Activated CD4-positive, alpha-beta memory T cell treated with anti-CD3 and anti-CD28 coated beads, Interleukin-2, amount 10 ng/mL, durations not matched to agents 7 days and 5 days (primary cell): ENCODE measurements around the gene STAM. TPM values are rescaled to one million over a fixed set of nuclear protein-coding genes. Genes with fewer than 3 reads are reported as not detected.

Experiments
- CTCF ChIA-PET: fragments of 350-600 bp; sonication (Branson Sonifier 250); formaldehyde crosslinking; loops from one replicate; lab custom pipeline; 2021; ENCODE audit warnings: antibody characterized with exemption, inconsistent platforms; lab: Charles Lee
- POLR2A ChIA-PET: fragments of 350-600 bp; sonication (Branson Sonifier 250); formaldehyde crosslinking; loops from one replicate; lab custom pipeline; 2021; ENCODE audit warnings: antibody characterized with exemption; lab: Charles Lee
- DNase-seq: peaks from one replicate; pipeline ENCODE4 v3.0.0-alpha.2; 2020
- H3K27ac Mint-ChIP-seq: one replicate; pipeline ENCODE4 v1.8.0; 2021; ENCODE audit warnings: mild to moderate bottlenecking, mixed read lengths
- H3K27me3 Mint-ChIP-seq: one replicate; pipeline ENCODE4 v1.8.0; 2021; ENCODE audit warnings: mixed read lengths
- H3K36me3 Mint-ChIP-seq: one replicate; pipeline ENCODE4 v1.8.0; 2021; ENCODE audit warnings: low read depth, mixed read lengths
- H3K4me1 Mint-ChIP-seq: one replicate; pipeline ENCODE4 v1.8.0; 2021; ENCODE audit warnings: mixed read lengths
- H3K4me3 Mint-ChIP-seq: one replicate; pipeline ENCODE4 v1.8.0; 2021; ENCODE audit warnings: mild to moderate bottlenecking, mixed read lengths
- H3K9me3 Mint-ChIP-seq: one replicate; pipeline ENCODE4 v1.8.0; 2021; ENCODE audit warnings: mixed read lengths
- total RNA-seq, 2 experiments: library from RNA; stranded (reverse); gene quantifications; one replicate each; pipeline ENCODE4 v1.2.3, GENCODE V29; 2021

Gene STAM
- total RNA-seq, 2 experiments from 2014 or later = 39.8 to 39.9 TPM

- Mint-ChIP-seq H3K27me3 (no peaks in the 10 kb centered on the region), H3K4me1 (peaks cover 42% of the 10 kb centered on the region), H3K27ac (no peak overlapping the region), H3K9me3 (no peaks in the 10 kb centered on the region), H3K4me3 (no peak overlapping the region), H3K36me3 (peaks cover 54% of the 10 kb centered on the region)
- ChIA-PET POLR2A (interaction anchor here (1.5 to 3.1 kb wide), 3 partner anchors 10 to 18 kb away, joined by 6 to 37 read pairs (median 10); partner anchors contain the start of gene STAM), CTCF (no interaction called here)
- no peak for DNase-seq
Measured at GRCh38 chr10:17663450-17663849, 19.5 kb downstream of the STAM start.

GRCh38 chr10:17665747-17666146 lies 21.8 kb downstream of the STAM start:
- POLR2A ChIA-PET = interaction anchor here (13.4 kb wide), 1 partner anchor 20 kb away, joined by 237 read pairs; the partner anchor contains the start of gene STAM
- H3K36me3 Mint-ChIP-seq = peaks cover 57% of the 10 kb centered on the region
- no peak for DNase-seq
- CTCF ChIA-PET = no interaction called here
- peaks cover 58% of the 10 kb centered on the region for H3K4me1 Mint-ChIP-seq
- H3K27me3 Mint-ChIP-seq = no peaks in the 10 kb centered on the region
- no peaks in the 10 kb centered on the region for H3K9me3 Mint-ChIP-seq
- H3K4me3 Mint-ChIP-seq = no peak overlapping the region
- no peak overlapping the region for H3K27ac Mint-ChIP-seq

- no peak for DNase-seq
- Mint-ChIP-seq H3K9me3 (no peaks in the 10 kb centered on the region), H3K4me3 (no peak overlapping the region), H3K27ac (peak overlapping the region; percentile 53), H3K4me1 (peaks cover 65% of the 10 kb centered on the region), H3K27me3 (no peaks in the 10 kb centered on the region), H3K36me3 (peaks cover 41% of the 10 kb centered on the region)
- CTCF ChIA-PET = no interaction called here
- POLR2A ChIA-PET = interaction anchor here (13.4 kb wide), 1 partner anchor 22 kb away, joined by 237 read pairs; the partner anchor contains the start of gene STAM
Measured at GRCh38 chr10:17668435-17669184, 24.7 kb downstream of the STAM start.

DNA sequence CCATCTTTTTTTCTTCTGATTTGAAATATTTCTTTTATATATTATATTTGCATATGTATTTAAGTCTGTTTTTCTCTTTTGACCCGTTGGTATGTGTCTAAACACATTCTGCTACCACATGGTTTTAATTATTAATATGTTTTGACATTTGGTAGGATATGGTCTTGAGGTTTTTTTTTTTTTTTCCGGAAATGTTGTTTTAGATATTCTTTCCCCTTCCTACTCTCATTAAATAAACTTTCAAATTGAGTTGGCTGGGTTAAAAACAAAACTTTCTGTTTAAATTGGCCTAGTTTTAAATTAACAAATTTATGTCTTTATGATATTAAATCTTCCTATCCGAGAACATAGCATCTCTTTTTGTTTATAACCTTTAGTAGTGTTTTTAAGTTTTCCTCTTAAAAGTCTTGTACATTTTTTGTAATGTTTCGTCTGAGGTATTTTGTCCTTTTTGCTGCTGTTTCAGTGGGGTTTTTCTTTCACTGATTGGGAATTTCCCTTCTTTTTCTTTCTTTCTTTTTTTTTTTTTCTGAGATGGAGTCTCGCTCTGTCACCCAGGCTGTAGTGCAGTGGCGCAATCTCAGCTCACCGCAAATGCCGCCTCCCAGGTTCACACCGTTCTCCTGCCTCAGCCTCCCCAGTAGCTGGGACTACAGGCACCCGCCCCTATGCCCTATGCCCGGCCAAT lies 25.4 kb downstream of the STAM start:
- H3K36me3 Mint-ChIP-seq = peaks cover 40% of the 10 kb centered on the region
- CTCF ChIA-PET = interaction anchor here (0.7 kb wide), 1 partner anchor 69 kb away, joined by 3 read pairs; no protein-coding TSS in a partner anchor
- H3K4me1 Mint-ChIP-seq = peaks cover 72% of the 10 kb centered on the region
- DNase-seq = peak; percentile 59
- H3K4me3 Mint-ChIP-seq = peak overlapping the region; percentile 70
- no peaks in the 10 kb centered on the region for H3K27me3 Mint-ChIP-seq
- peak overlapping the region; percentile 83 for H3K27ac Mint-ChIP-seq
- H3K9me3 Mint-ChIP-seq = no peaks in the 10 kb centered on the region
- POLR2A ChIA-PET = interaction anchor here (0.6 to 13.4 kb wide), 2 partner anchors 23 to 982 kb away, joined by 3 to 237 read pairs; partner anchors contain the start of genes NSUN6 and STAM

GRCh38 chr10:17671307-17671706 lies 27.4 kb downstream of the STAM start:
- Mint-ChIP-seq H3K9me3 (no peaks in the 10 kb centered on the region), H3K36me3 (peaks cover 49% of the 10 kb centered on the region), H3K4me3 (no peak overlapping the region), H3K4me1 (peaks cover 85% of the 10 kb centered on the region), H3K27me3 (no peaks in the 10 kb centered on the region), H3K27ac (peak overlapping the region; percentile 34)
- CTCF ChIA-PET = interaction anchor here (1.3 to 2.1 kb wide), 3 partner anchors 16 to 54 kb away, joined by 3 to 7 read pairs (median 3); partner anchors contain the start of genes HACD1 and STAM
- POLR2A ChIA-PET = interaction anchor here (1.5 to 13.4 kb wide), 4 partner anchors 9 to 441 kb away, joined by 4 to 237 read pairs (median 6); partner anchors contain the start of gene STAM
- no peak for DNase-seq

GRCh38 chr10:17673471-17674061 lies 29.6 kb downstream of the STAM start:
- DNase-seq = peak; percentile 62
- Mint-ChIP-seq H3K4me3 (peak overlapping the region; percentile 36), H3K36me3 (peaks cover 45% of the 10 kb centered on the region), H3K4me1 (peaks cover 77% of the 10 kb centered on the region), H3K9me3 (no peaks in the 10 kb centered on the region), H3K27me3 (no peaks in the 10 kb centered on the region), H3K27ac (peak overlapping the region; percentile 94)
- ChIA-PET CTCF (interaction anchor here (0.6 kb wide), 1 partner anchor 69 kb away, joined by 3 read pairs; no protein-coding TSS in a partner anchor), POLR2A (interaction anchor here (0.9 to 13.4 kb wide), 9 partner anchors 11 to 32 kb away, joined by 3 to 237 read pairs (median 4); partner anchors contain the start of gene STAM)

DNA sequence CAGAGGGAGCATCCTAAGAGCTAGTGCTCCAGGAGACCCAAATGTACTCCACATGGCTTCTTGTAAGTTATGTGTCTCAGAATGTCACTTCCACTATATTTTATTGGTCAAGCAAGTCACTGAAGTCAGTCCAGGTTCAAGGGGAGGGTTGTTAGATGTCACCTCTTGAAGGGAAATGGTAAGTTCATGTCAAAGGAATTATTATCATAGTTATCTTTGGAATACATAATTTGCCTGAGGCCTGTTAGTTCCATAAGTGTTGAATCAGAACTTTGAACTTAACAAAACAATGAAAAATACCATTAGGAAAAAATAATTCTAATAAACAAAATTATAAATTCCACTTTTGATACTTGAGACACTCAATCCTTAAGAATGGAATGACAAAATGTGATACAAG lies 30.6 kb downstream of the STAM start:
- no peaks in the 10 kb centered on the region for H3K27me3 Mint-ChIP-seq

GRCh38 chr10:17675638-17676037 lies 31.7 kb downstream of the STAM start:
- H3K4me3 Mint-ChIP-seq = no peak overlapping the region
- H3K9me3 Mint-ChIP-seq = no peaks in the 10 kb centered on the region
- H3K36me3 Mint-ChIP-seq = peaks cover 52% of the 10 kb centered on the region
- H3K4me1 Mint-ChIP-seq = peaks cover 77% of the 10 kb centered on the region
- no peak overlapping the region for H3K27ac Mint-ChIP-seq
- ChIA-PET POLR2A (interaction anchor here (1.1 to 13.4 kb wide), 2 partner anchors 14 to 29 kb away, joined by 3 to 237 read pairs; partner anchors contain the start of gene STAM), CTCF (no interaction called here)
- no peak for DNase-seq
- H3K27me3 Mint-ChIP-seq = no peaks in the 10 kb centered on the region

More for the DNA sequence above, 30.6 kb downstream of the STAM start:
- peaks cover 78% of the 10 kb centered on the region for H3K4me1 Mint-ChIP-seq
- DNase-seq = no peak
- peaks cover 50% of the 10 kb centered on the region for H3K36me3 Mint-ChIP-seq
- H3K9me3 Mint-ChIP-seq = no peaks in the 10 kb centered on the region
- CTCF ChIA-PET = no interaction called here
- POLR2A ChIA-PET = interaction anchor here (0.8 to 13.4 kb wide), 6 partner anchors 11 to 28 kb away, joined by 3 to 237 read pairs (median 5); partner anchors contain the start of gene STAM
- peak overlapping the region; percentile 94 for H3K27ac Mint-ChIP-seq
- no peak overlapping the region for H3K4me3 Mint-ChIP-seq

DNA sequence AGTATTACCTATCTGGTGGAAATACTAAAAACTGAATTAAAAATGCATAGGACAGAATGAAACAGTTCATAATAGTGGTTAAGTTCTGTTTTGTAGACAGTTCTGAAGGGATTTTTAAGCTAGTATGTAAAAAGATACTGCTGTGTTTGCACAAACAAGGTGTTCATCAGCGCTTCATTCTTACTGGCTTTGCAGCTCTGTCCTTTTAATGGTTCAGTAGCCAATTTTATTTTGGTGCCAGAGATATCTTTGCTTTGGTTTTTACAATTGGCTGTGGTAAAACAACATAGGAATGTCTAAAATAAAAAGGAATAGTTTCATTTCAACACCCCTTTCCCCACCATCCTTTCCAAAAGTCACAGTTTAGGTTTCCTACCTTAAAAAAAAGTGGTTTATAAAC lies 33.0 kb downstream of the STAM start:
- no peak for DNase-seq
- CTCF ChIA-PET = no interaction called here
- POLR2A ChIA-PET = interaction anchor here (13.4 kb wide), 1 partner anchor 31 kb away, joined by 237 read pairs; the partner anchor contains the start of gene STAM
- Mint-ChIP-seq H3K9me3 (no peaks in the 10 kb centered on the region), H3K27ac (no peak overlapping the region), H3K4me1 (peaks cover 76% of the 10 kb centered on the region), H3K36me3 (peaks cover 52% of the 10 kb centered on the region), H3K27me3 (no peaks in the 10 kb centered on the region), H3K4me3 (no peak overlapping the region)

GRCh38 chr10:17682236-17682946 lies 38.4 kb downstream of the STAM start:
- H3K9me3 Mint-ChIP-seq = no peaks in the 10 kb centered on the region
- CTCF ChIA-PET = no interaction called here
- POLR2A ChIA-PET = no interaction called here
- peak overlapping the region; percentile 2 for H3K27ac Mint-ChIP-seq
- DNase-seq = no peak
- peaks cover 60% of the 10 kb centered on the region for H3K36me3 Mint-ChIP-seq
- peaks cover 64% of the 10 kb centered on the region for H3K4me1 Mint-ChIP-seq
- no peaks in the 10 kb centered on the region for H3K27me3 Mint-ChIP-seq
- no peak overlapping the region for H3K4me3 Mint-ChIP-seq

GRCh38 chr10:17683541-17683940 lies 39.6 kb downstream of the STAM start:
- no peak overlapping the region for H3K27ac Mint-ChIP-seq

GRCh38 chr10:17684537-17684936 lies 40.6 kb downstream of the STAM start:
- H3K27ac Mint-ChIP-seq = no peak overlapping the region
- H3K4me1 Mint-ChIP-seq = peaks cover 50% of the 10 kb centered on the region
- H3K9me3 Mint-ChIP-seq = no peaks in the 10 kb centered on the region
- no peak for DNase-seq
- ChIA-PET POLR2A (interaction anchor here (0.5 to 3.3 kb wide), 3 partner anchors 11 to 40 kb away, joined by 3 to 17 read pairs (median 6); partner anchors contain the start of gene STAM), CTCF (no interaction called here)
- no peaks in the 10 kb centered on the region for H3K27me3 Mint-ChIP-seq
- H3K4me3 Mint-ChIP-seq = no peak overlapping the region
- peaks cover 53% of the 10 kb centered on the region for H3K36me3 Mint-ChIP-seq

More at GRCh38 chr10:17683541-17683940, 39.6 kb downstream of the STAM start:
- Mint-ChIP-seq H3K36me3 (peaks cover 61% of the 10 kb centered on the region), H3K4me1 (peaks cover 60% of the 10 kb centered on the region), H3K4me3 (peak overlapping the region; percentile 1), H3K27me3 (no peaks in the 10 kb centered on the region), H3K9me3 (no peaks in the 10 kb centered on the region)
- DNase-seq = no peak
- ChIA-PET POLR2A (interaction anchor here (0.6 to 3.3 kb wide), 3 partner anchors 10 to 39 kb away, joined by 3 to 17 read pairs (median 6); partner anchors contain the start of gene STAM), CTCF (no interaction called here)
